HG02571 (cell line): Measurements from ENCODE around the gene ZNF573.

Experiments
- ATAC-seq: cut with Tn5 transposase; IDR thresholded peaks from one replicate; pipeline ENCODE4 v1.9.1; 2021; ENCODE audit warnings: mild to moderate bottlenecking, moderate library complexity; ENCODE audit not compliant: unreplicated experiment

ZNF573 gene

GRCh38 chr19:37695144-37695899 lies 84.1 kb downstream of the ZNF573 start:
- ATAC-seq, result no peak

- ATAC-seq, result no peak
Measured at GRCh38 chr19:37692956-37693620, 86.3 kb downstream of the ZNF573 start.

GRCh38 chr19:37691881-37692504 lies 87.4 kb downstream of the ZNF573 start:
- no peak for ATAC-seq
